ENCODE results near the gene EPG5. TPM values are rescaled to one million over a fixed set of nuclear protein-coding genes. Genes with fewer than 3 reads are reported as not detected.

Gene EPG5
- total RNA-seq, 1 experiment from 2014 or later, result 16.1 TPM

- Histone ChIP-seq H2BK12ac (ENCODE audit: insufficient read length, low read depth, low read length) (no peak overlapping the region), H2AFZ (ENCODE audit: low read length) (no peak overlapping the region), H3K4me1 (ENCODE audit: insufficient read depth, low read length) (no peaks in the 10 kb centered on the region), H3T11ph (ENCODE audit: low read length) (no peak overlapping the region), H4K91ac (ENCODE audit: insufficient read length, low read depth, low read length) (no peak overlapping the region), H3K14ac (ENCODE audit: insufficient read depth, low read length) (no peak overlapping the region), H3K56ac (ENCODE audit: insufficient read length, low read depth, low read length) (no peak overlapping the region), H3K23me2 (ENCODE audit: insufficient read length, low read depth, low read length, poor library complexity, severe bottlenecking) (no peaks in the 10 kb centered on the region), H3K4me2 (ENCODE audit: insufficient read depth, insufficient read length, low read length) (no peak overlapping the region), H3K23ac (ENCODE audit: insufficient read length, low read depth, low read length) (no peak overlapping the region), H3K18ac (ENCODE audit: insufficient read length, low read depth, low read length) (no peak overlapping the region), H3K4ac (ENCODE audit: low read depth, low read length) (no peak overlapping the region), H4K5ac (ENCODE audit: insufficient read length, low read depth, low read length) (no peak overlapping the region), H2BK15ac (ENCODE audit: low read depth, low read length) (no peak overlapping the region), H3K9me3 (ENCODE audit: control insufficient read depth, low read depth, low read length) (no peaks in the 10 kb centered on the region), H3K9ac (ENCODE audit: extremely low read depth, insufficient read length, low read length) (no peak overlapping the region), H2BK20ac (ENCODE audit: low read depth, low read length, poor library complexity, severe bottlenecking) (no peak overlapping the region), H4K20me1 (ENCODE audit: control insufficient read depth, insufficient read depth, insufficient read length) (no peaks in the 10 kb centered on the region), H3K27ac (ENCODE audit: insufficient read length, low read depth, low read length) (no peak overlapping the region), H4K8ac (replicated peaks; ENCODE audit: insufficient read length, low read depth, low read length) (no peak overlapping the region), H2BK5ac (ENCODE audit: insufficient read length, low read length) (no peak overlapping the region), H3K27me3 (ENCODE audit: insufficient read depth, low read length) (no peaks in the 10 kb centered on the region), H2AK5ac (ENCODE audit: insufficient read length, low read length) (no peak overlapping the region), H2BK120ac (ENCODE audit: low read depth, low read length, poor library complexity, severe bottlenecking) (no peak overlapping the region), H3K79me1 (ENCODE audit: insufficient read depth, low read depth, low read length, poor library complexity, severe bottlenecking) (no peaks in the 10 kb centered on the region), H3K79me2 (ENCODE audit: insufficient read depth, low read length) (no peaks in the 10 kb centered on the region)
- no peak for DNase-seq
- Mint-ChIP-seq H3K4me3 (no peak overlapping the region), H3K27me3 (ENCODE audit: low read depth) (no peaks in the 10 kb centered on the region), H3K27ac (no peak overlapping the region), H3K4me1 (no peaks in the 10 kb centered on the region), H3K9me3 (no peaks in the 10 kb centered on the region), H3K36me3 (ENCODE audit: insufficient read depth in 1 of 3, low read depth in 3 of 3) (peaks cover 8 to 21% (median 13%) of the 10 kb centered on the region in 3 experiments; a peak in 6 of 7 replicates)
- no CpG with 5 or more reads among the region's 1 CpG for WGBS (ENCODE audit: extremely low coverage, insufficient read length, low lambda C conversion rate)
- TF ChIP-seq, protein P1, sequence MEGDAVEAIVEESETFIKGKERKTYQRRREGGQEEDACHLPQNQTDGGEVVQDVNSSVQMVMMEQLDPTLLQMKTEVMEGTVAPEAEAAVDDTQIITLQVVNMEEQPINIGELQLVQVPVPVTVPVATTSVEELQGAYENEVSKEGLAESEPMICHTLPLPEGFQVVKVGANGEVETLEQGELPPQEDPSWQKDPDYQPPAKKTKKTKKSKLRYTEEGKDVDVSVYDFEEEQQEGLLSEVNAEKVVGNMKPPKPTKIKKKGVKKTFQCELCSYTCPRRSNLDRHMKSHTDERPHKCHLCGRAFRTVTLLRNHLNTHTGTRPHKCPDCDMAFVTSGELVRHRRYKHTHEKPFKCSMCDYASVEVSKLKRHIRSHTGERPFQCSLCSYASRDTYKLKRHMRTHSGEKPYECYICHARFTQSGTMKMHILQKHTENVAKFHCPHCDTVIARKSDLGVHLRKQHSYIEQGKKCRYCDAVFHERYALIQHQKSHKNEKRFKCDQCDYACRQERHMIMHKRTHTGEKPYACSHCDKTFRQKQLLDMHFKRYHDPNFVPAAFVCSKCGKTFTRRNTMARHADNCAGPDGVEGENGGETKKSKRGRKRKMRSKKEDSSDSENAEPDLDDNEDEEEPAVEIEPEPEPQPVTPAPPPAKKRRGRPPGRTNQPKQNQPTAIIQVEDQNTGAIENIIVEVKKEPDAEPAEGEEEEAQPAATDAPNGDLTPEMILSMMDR (conservative IDR thresholded peaks at IDR 0.05), result no peak
Measured at GRCh38 chr18:45895339-45895738, 71.8 kb downstream of the EPG5 start.
